IPS DF 4.7 (cell line): Measurements from ENCODE around the gene SPTBN2.
"Not testable (repeated sequence)": the region's sequence is repeated elsewhere in the genome, so short reads cannot be mapped to it uniquely, and the experiment has no call there.

ENCODE experiments used
- DNase-seq: peaks from one replicate; pipeline ENCODE4 v3.0.0-alpha.2; 2013; ENCODE audit warnings: low spot score; ENCODE audit errors: extremely low read depth

The SPTBN2 gene

DNA sequence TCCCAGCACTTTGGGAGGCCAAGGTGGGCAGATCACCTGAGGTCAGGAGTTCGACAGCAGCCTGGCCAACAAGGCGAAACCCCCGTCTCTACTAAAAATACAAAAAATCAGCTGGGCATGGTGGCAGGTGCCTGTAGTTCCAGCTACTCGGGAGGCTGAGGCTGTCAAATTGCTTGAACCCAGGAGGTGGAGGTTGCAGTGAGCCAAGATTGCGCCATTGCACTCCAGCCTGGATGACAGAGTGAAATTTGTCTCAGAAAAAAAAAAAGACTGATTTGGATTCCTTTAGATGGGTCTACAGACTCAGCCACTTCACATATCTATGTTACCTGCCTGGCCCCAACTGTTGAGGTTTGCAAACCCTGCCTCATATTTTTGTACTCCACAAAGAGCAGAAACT, 4.8 kb downstream of the SPTBN2 start:
- DNase-seq, result not testable (repeated sequence)

GRCh38 chr11:66723693-66724092, 5.3 kb downstream of the SPTBN2 start:
- DNase-seq, result no peak

- DNase-seq, result no peak
Measured at GRCh38 chr11:66722745-66723651, 6.0 kb downstream of the SPTBN2 start.

DNA sequence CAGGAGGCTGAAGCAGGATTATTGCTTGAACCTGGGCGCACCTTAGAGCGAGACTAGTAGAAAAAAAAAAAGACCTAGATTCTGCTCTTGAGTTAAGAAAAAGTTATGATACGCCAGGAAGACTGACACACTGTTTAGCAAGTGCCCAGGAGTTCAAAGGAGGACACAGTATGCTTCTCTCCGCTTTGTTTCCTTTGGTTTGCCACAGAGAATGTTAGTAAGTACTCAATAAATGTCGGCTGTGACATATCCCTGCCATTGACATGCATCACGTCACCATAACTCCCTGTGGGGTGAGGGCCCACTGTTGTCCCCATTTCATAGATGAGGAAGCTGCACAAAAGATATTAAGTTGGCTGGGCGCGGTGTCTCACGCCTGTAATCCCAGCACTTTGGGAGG, 7.1 kb downstream of the SPTBN2 start:
- DNase-seq, result no peak

DNA sequence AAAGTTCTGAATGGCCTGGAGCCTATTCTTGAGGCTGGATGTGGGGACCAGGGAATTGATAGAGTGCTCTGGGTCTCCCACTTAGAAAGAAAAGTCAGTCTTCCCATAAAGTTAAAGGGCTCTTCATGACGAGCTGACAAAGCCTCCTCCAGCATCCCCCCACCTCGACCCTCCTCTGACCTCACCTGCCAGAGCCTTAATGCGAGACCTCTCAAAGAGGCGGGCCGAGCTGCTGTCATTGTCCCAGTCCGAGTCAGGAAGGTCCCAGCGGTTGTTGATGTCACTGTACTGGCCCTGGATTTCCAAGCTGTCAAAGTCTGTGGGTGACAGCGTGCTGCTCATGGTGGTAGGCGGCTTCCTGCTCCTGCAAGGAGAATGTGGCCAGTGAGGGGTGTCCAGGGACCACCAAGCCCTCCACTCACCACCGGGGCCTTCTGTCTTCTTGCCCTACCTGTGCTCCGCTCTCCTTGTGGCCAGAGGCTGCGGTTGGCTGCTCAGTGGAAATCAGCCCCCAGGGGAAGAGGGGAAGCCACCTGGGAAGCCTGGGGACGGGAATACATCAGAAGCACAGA, 8.0 kb downstream of the SPTBN2 start:
- no peak for DNase-seq

GRCh38 chr11:66720223-66720898, 8.7 kb downstream of the SPTBN2 start:
- DNase-seq, result peak; percentile 78

- DNase-seq, result no peak
Measured at GRCh38 chr11:66719111-66719872, 9.7 kb downstream of the SPTBN2 start.

DNA sequence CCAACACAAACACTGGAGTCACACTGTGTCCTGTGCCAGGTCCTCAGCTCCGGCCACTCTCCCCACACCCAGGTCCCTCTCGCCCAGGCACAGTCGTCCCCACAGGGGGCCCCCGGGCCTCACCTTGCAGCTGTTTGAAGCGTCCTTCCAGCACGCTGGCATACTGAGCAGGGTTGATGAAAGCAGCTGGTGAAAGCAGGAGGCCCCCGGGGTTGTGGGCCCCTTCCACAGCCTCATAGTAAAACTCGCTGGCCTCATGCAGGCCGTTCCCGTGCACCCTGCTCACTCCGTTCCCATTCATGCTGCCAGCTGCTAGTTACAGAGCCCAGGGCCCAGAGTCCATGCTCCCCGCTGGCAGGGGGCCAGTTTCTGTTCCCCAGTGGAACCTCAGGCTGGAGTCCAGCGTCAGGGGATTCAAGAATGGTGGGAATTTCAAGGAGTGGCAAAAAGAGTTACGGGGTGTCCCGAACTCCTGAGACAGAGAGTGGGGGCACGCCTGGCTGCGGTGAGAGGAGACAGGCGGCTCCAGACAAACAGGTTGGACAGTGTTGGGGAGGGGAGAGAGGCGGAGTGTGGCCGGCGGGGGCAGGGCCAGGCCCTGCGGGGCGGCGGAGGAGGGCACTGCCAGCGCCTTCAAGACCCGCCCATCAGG, 10.6 kb downstream of the SPTBN2 start:
- no peak for DNase-seq

GRCh38 chr11:66717925-66718319, 11.1 kb downstream of the SPTBN2 start:
- no peak for DNase-seq

DNA sequence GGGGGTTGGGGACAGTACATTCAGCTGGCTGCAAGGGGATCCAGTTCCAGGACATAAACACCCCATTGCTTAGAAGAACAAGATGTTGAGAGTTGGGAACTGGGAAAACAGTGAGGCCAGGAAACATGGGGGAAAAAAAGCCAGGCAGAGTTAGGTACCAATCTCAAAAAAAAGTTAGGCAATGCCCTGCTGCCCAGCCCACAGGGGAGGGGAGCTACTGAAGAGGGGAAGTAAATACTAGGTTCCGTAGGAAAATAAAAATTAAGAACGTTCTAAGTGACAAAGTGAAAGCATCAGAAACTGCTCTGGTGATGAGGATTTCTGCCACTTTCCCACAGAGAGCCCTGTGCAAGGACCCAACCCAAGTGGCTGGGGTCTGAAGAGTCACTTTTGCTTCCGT, 12.0 kb downstream of the SPTBN2 start:
- DNase-seq, result no peak

- DNase-seq, result no peak
Measured at GRCh38 chr11:66715346-66716085, 13.5 kb downstream of the SPTBN2 start.

DNA sequence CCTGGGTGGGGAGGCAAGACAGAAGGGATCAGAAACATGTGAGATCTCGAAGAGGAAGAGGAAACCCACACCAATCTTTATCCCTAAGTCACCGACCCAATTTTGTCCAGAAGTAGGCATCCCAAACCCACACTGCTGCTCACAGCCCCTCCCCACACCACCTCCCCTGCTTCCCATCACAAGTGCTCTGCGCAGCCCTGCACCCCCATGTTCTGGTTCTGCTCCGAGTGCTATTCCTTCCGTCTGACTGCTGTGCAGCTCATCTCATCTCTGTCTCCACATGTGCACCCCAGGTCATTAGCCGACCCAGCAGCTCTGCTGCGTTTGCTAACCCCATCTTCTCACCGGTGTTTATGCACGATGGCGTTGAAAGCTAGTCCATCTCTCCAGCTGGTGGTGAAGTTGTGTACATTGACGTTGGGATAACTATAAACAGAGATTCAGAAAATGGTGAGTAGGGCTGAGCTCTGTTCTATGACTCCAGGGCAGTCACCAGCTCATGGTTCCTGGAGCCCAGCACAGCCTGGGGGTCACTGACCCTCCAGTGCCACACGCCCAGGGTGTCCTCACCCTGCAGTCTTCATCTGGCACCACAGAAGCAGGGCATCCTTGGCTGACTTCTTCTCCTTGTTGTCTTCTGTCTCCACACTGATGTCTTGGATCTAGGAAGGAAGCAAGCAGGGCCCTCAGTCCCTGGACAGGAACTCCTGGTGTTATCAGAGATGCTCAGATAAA, 15.1 kb downstream of the SPTBN2 start:
- DNase-seq, result no peak

GRCh38 chr11:66710384-66710930, 18.6 kb downstream of the SPTBN2 start:
- no peak for DNase-seq

DNA sequence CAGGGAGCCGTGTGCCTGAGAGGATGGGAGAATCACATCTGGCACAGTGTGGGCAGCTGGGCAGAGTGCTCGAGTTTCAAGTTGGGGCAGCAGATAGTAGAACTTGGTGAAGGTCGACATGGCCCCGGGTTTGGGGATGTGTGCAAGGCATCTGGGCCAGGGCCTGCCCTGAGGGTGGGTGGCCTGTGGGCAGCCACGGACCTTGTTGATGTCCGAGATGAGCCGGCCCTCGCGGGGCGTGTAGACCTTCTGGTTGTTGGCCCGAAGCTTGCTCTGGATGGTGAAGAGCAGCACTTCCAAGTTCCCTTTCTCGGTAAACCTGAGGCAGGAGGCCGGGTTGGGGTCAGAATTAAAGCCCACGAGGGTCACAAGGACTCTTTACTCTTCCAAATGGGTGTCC, 20.3 kb downstream of the SPTBN2 start:
- DNase-seq, result no peak

DNA sequence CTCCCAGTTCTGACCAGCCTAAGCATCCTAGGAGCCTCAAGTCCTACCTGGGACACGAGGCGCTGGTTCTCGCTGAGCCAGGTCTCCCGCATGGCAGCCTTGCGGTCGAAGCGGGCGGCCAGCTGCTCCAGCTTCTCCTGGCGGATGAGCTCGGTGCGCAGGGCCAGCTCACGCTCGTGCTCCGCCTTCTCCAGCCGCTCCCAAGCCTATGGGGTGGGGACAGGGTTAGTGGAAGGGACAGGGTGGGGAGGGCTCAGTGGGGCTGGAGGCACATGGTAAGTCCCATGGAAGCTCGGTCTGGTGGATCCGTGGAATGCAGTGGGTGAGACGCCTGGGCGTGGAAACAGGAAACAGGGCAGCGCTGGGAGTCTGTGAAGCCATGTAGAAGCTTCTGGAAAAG, 20.9 kb downstream of the SPTBN2 start:
- DNase-seq, result no peak

- no peak for DNase-seq
Measured at GRCh38 chr11:66707486-66707885, 21.5 kb downstream of the SPTBN2 start.

- no peak for DNase-seq
Measured at GRCh38 chr11:66706989-66707388, 22.0 kb downstream of the SPTBN2 start.

DNA sequence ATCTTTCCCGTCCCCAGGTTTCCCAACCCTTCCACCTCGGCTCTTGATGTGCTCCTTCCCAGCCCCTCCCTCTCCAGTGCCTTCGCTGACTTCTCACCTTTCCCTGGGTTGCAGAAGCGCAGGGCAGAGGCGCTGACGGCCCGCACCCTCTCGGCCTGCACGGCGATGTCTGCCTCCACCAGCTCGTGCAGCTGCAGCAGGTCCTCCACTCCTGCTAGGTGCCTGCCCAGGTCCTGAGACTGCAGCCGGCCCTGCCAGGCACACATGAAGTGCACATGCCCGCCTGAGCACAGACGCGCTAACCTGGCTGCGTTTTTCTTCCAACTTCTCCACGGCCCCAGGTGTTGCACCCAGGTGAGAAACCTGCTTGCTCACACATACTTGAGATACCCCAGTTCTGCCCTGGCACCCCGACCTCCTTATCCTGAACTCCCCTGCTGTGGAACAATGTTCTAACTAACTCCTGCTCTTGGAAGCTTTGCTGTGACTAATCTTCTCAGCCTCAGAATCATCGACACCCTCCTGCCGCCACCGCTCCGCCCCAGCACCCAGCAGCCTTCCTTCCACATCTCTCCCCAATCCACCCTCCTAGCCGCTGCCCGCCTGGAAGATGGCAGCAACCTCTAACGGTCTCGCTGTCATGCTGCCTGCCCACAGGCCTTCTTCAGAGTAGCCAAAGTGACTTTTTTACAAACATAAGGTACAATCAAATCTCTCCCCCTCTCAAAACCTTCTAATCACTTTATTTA, 23.3 kb downstream of the SPTBN2 start:
- DNase-seq, result no peak
